Measurements from ENCODE around the gene CHPF.

The CHPF gene

DNA sequence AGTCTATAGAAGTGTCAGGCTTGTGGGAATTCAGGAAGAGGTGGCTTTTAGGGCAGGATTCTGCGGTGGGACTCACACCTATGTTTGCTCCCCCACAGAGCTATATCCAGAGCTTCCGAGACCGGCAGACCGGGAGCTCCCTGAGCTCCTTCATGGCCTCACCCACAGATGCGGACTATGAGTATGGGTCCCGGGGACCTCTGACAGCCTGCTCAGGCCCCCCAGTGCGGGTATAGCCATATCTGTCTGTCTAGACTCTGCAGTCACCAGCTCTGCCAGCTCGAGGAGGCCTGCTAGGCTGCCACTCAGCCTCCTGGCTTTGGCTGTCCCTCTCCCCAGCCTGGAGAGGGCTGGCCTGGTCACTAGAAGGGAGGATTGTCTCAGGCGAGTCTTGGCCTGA, 6.0 kb upstream of the CHPF start:
- Histone ChIP-seq H3K27me3 (ENCODE audit: insufficient read depth, low read depth, severe bottlenecking) (no peaks in the 10 kb centered on the region), H3K36me3 (peaks cover 42% of the 10 kb centered on the region), H3K4me3 (ENCODE audit: low read depth, low read length) (no peak overlapping the region), H3K27ac (no peak overlapping the region), H3K9me3 (ENCODE audit: severe bottlenecking) (no peaks in the 10 kb centered on the region)
- TF ChIP-seq, protein P1, sequence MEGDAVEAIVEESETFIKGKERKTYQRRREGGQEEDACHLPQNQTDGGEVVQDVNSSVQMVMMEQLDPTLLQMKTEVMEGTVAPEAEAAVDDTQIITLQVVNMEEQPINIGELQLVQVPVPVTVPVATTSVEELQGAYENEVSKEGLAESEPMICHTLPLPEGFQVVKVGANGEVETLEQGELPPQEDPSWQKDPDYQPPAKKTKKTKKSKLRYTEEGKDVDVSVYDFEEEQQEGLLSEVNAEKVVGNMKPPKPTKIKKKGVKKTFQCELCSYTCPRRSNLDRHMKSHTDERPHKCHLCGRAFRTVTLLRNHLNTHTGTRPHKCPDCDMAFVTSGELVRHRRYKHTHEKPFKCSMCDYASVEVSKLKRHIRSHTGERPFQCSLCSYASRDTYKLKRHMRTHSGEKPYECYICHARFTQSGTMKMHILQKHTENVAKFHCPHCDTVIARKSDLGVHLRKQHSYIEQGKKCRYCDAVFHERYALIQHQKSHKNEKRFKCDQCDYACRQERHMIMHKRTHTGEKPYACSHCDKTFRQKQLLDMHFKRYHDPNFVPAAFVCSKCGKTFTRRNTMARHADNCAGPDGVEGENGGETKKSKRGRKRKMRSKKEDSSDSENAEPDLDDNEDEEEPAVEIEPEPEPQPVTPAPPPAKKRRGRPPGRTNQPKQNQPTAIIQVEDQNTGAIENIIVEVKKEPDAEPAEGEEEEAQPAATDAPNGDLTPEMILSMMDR (IDR thresholded peaks at IDR 0.05; ENCODE audit: low read depth, low read length): no peak
- no peak for DNase-seq

DNA sequence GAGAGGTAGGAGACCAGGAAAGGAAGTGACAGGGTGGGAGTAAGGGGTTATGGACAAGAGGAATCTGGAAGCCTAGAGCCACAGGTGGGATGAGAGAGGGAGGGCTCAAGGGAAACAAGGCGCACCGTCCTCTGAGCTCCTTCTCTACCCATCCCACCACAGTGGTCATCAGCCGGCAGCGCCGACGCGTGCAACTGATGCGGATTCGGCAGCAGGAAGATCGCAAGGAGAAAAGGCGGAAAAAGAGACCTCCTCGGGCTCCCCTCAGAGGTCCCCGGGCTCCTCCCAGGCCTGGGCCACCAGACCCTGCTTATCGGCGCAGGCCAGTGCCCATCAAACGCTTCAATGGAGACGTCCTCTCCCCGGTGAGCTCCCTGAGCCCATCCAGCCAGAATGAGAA, 5.4 kb upstream of the CHPF start:
- no peaks in the 10 kb centered on the region for H3K27me3 ChIP-seq (ENCODE audit: insufficient read depth, low read depth, severe bottlenecking)
- TF ChIP-seq, protein P1 (IDR thresholded peaks at IDR 0.05; ENCODE audit: low read depth, low read length): no peak
- no peak for DNase-seq
- H3K36me3 ChIP-seq: peaks cover 43% of the 10 kb centered on the region
- H3K9me3 ChIP-seq (ENCODE audit: severe bottlenecking): no peaks in the 10 kb centered on the region
- H3K27ac ChIP-seq: no peak overlapping the region
- no peak overlapping the region for H3K4me3 ChIP-seq (ENCODE audit: low read depth, low read length)

DNA sequence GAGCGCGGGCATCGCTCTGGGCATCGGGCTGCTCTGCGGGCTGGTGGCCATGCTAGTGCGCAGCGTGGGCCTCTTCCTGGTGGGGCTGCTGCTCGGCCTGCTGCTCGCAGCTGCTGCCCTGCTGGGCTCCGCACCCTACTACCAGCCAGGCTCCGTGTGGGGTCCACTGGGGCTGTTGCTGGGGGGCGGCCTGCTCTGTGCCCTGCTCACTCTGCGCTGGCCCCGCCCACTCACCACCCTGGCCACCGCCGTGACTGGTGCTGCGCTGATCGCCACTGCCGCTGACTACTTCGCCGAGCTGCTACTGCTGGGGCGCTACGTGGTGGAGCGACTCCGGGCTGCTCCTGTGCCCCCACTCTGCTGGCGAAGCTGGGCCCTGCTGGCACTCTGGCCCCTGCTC, 4.0 kb upstream of the CHPF start:
- no peaks in the 10 kb centered on the region for H3K27me3 ChIP-seq (ENCODE audit: insufficient read depth, low read depth, severe bottlenecking)

DNA sequence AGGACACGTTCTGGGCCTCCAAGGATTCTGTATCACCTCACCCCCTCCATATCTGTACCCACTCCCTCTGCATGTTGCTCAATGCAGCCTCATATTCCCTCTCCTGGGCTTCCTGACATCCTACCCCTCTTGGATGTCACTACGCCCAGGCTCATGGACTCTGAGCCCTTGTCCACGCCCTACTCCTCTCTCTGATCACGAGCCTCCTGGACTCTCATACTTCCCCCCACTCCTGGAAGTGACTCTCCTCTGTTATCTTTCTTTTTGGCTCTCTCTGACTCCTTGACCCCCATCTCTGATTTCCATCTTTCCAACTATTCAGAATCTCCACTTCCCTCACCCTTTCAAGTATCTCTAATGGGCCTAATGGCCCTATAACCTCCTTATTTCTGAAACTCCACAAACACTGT, 2.3 kb upstream of the CHPF start:
- no peak overlapping the region for H3K4me3 ChIP-seq (ENCODE audit: low read depth, low read length)
- no peaks in the 10 kb centered on the region for H3K9me3 ChIP-seq (ENCODE audit: severe bottlenecking)
- H3K27ac ChIP-seq: no peak overlapping the region
- TF ChIP-seq, protein P1 (IDR thresholded peaks at IDR 0.05; ENCODE audit: low read depth, low read length): no peak
- peaks cover 51% of the 10 kb centered on the region for H3K36me3 ChIP-seq
- DNase-seq: no peak
- H3K27me3 ChIP-seq (ENCODE audit: insufficient read depth, low read depth, severe bottlenecking): no peaks in the 10 kb centered on the region

More for the DNA sequence above, 4.0 kb upstream of the CHPF start:
- peaks cover 44% of the 10 kb centered on the region for H3K36me3 ChIP-seq
- no peaks in the 10 kb centered on the region for H3K9me3 ChIP-seq (ENCODE audit: severe bottlenecking)
- no peak overlapping the region for H3K27ac ChIP-seq
- TF ChIP-seq, protein P1 (IDR thresholded peaks at IDR 0.05; ENCODE audit: low read depth, low read length): no peak
- no peak for DNase-seq
- no peak overlapping the region for H3K4me3 ChIP-seq (ENCODE audit: low read depth, low read length)

DNA sequence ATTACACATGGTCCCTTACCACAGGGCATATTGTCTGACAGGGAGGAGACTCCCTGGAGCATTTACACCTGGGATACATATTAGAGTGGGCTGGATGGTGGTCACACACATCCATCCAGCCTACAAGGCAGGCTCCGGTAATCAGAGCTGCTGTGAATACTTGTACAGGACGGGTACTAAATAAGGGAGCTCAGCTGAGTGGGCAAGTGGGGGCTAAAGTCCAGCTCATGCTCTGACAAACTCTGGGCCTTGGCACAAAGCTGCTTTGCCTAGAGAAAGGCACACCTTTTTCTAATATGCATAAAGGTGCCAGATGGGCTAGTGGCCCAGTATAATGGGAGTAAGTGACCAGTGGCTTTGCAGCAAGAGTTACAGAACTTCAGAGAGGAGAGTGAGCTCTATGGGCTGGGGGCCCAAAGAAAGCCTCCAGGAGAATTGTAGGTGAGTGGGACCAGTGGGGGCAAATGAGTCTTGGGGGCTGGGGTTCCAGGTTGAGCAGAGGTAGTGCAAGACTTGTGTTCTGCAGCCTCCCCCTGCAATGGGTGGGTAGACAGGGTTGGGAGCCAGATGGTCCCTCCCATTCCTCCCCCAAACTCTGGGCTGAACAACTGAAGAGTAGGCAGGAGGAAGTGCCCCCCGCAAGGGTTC, 1.8 kb upstream of the CHPF start:
- TF ChIP-seq, protein P1 (IDR thresholded peaks at IDR 0.05; ENCODE audit: low read depth, low read length): no peak
- H3K9me3 ChIP-seq (ENCODE audit: severe bottlenecking): no peaks in the 10 kb centered on the region
- no peak overlapping the region for H3K4me3 ChIP-seq (ENCODE audit: low read depth, low read length)
- DNase-seq: no peak
- peaks cover 56% of the 10 kb centered on the region for H3K36me3 ChIP-seq
- no peak overlapping the region for H3K27ac ChIP-seq
- H3K27me3 ChIP-seq (ENCODE audit: insufficient read depth, low read depth, severe bottlenecking): no peaks in the 10 kb centered on the region

DNA sequence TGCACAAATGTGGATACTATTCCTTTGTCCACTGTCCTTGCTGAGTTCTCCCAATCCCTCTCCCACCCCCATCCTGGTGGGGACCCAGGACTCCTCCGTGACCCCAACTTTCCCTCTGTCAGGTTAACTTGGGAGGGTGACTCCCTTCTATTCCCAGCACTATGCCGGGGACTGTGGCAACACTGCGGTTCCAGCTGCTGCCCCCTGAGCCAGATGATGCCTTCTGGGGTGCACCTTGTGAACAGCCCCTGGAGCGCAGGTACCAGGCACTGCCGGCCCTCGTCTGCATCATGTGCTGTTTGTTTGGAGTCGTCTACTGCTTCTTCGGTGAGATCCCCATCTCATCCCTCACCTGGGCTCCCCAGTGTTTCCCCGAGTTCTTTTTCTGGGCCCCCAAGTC, 958 bp upstream of the CHPF start:
- no peaks in the 10 kb centered on the region for H3K9me3 ChIP-seq (ENCODE audit: severe bottlenecking)
- DNase-seq: no peak
- H3K4me3 ChIP-seq (ENCODE audit: low read depth, low read length): peak overlapping the region; percentile 88

More for the DNA sequence above, 958 bp upstream of the CHPF start:
- no peaks in the 10 kb centered on the region for H3K27me3 ChIP-seq (ENCODE audit: insufficient read depth, low read depth, severe bottlenecking)
- H3K36me3 ChIP-seq: peaks cover 59% of the 10 kb centered on the region
- TF ChIP-seq, protein P1 (IDR thresholded peaks at IDR 0.05; ENCODE audit: low read depth, low read length): no peak
- H3K27ac ChIP-seq: peak overlapping the region; percentile 81

All from WERI-Rb-1 (cell line).